DOHH2 (cell line): ENCODE results near the gene METTL14.

ENCODE experiments used
- H3F3A ChIP-seq: fragments of 200-600 bp; sonication (generic), shearing (Covaris generic); 2 replicates; pipeline ENCODE4 v1.6.0; 2016; ENCODE audit warnings: antibody characterized with exemption, mild to moderate bottlenecking; ENCODE audit not compliant: control insufficient read depth, insufficient read depth
- H3K27ac ChIP-seq: fragments of 200-600 bp; sonication (generic); 2 replicates; pipeline ENCODE4 v1.5.1; 2014; ENCODE audit warnings: low read depth, mild to moderate bottlenecking, low read length, moderate library complexity
- H3K27me3 ChIP-seq: fragments of 200-600 bp; sonication (generic); 2 replicates; pipeline ENCODE4 v1.6.1; 2014; ENCODE audit warnings: mild to moderate bottlenecking, low read length, mixed read lengths; ENCODE audit not compliant: control insufficient read depth
- H3K36me3 ChIP-seq: fragments of 200-600 bp; sonication (generic); 2 replicates; pipeline ENCODE4 v1.6.1; 2014; ENCODE audit warnings: mild to moderate bottlenecking, low read length, moderate library complexity, mixed read lengths; ENCODE audit not compliant: control insufficient read depth
- H3K4me1 ChIP-seq: fragments of 200-600 bp; sonication (generic); 2 replicates; pipeline ENCODE4 v1.6.1; 2014; ENCODE audit warnings: mild to moderate bottlenecking, low read length, mixed read lengths; ENCODE audit not compliant: control insufficient read depth
- H3K4me2 ChIP-seq: fragments of 200-600 bp; sonication (generic); 2 replicates; pipeline ENCODE4 v1.6.0; 2014; ENCODE audit warnings: mild to moderate bottlenecking, low read length, moderate library complexity
- H3K4me3 ChIP-seq: fragments of 200-600 bp; sonication (generic); 2 replicates; pipeline ENCODE4 v1.5.1; 2014; ENCODE audit warnings: mild to moderate bottlenecking, low read length, mixed read lengths
- H3K79me2 ChIP-seq: fragments of 200-600 bp; sonication (generic); 2 replicates; pipeline ENCODE4 v1.6.1; 2014; ENCODE audit warnings: mild to moderate bottlenecking, low read length, mixed read lengths; ENCODE audit not compliant: control insufficient read depth
- H3K9me2 ChIP-seq: fragments of 200-600 bp; sonication (generic); replicated peaks from 2 replicates; pipeline ENCODE4 v1.6.1; 2014; ENCODE audit warnings: mild to moderate bottlenecking, low read length, mixed read lengths; ENCODE audit not compliant: control insufficient read depth
- H3K9me3 ChIP-seq: fragments of 200-600 bp; sonication (generic); 2 replicates; pipeline ENCODE4 v1.6.1; 2014; ENCODE audit warnings: antibody characterized with exemption, low read length, mixed read lengths; ENCODE audit not compliant: control insufficient read depth, insufficient read depth
- H4K20me1 ChIP-seq: fragments of 200-600 bp; sonication (generic); 2 replicates; pipeline ENCODE4 v1.6.0; 2014; ENCODE audit warnings: low read depth, mild to moderate bottlenecking, antibody characterized with exemption, low read length, moderate library complexity; ENCODE audit not compliant: control insufficient read depth, insufficient read depth
- EZH2phosphoT487 ChIP-seq: fragments of 200-600 bp; sonication (generic); IDR thresholded peaks from 2 replicates; pipeline ENCODE4 v1.6.1; 2017; ENCODE audit warnings: borderline replicate concordance, mild to moderate bottlenecking, antibody characterized with exemption, low read length, moderate library complexity, mixed read lengths
- TF ChIP-seq, protein P1 (sequence below): fragments of 200-600 bp; sonication (generic); IDR thresholded peaks from one replicate; pipeline ENCODE4 v1.5.1; 2014; ENCODE audit warnings: antibody characterized with exemption, mild to moderate bottlenecking, low read depth, low read length; ENCODE audit not compliant: poor library complexity, severe bottlenecking

METTL14 gene

DNA sequence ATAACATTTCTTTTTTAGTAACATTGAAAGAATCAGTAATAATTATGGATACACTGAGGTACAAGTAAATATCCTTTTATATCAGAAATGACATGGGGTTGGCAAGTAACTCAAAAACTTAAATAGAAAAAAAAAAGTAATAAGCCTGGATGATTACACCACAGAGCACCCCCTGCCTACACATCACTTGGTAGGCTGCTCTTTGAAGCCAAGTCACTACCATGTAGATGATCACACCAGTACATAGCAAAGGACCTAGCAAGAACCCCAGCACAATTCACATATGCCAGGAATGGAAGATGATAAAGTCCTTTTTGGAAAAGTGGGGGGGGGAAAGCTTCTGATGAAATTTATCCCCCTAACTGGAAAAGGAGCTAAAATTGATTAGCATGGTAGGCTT lies 56.9 kb downstream of the METTL14 start:
- Histone ChIP-seq H3K9me3 (no peaks in the 10 kb centered on the region), H3F3A (no peaks in the 10 kb centered on the region; the same call in 1 of the 2 replicates), H3K27me3 (no peaks in the 10 kb centered on the region), H3K4me2 (no peak overlapping the region), H3K9me2 (no peaks in the 10 kb centered on the region), H3K36me3 (peaks cover 34% of the 10 kb centered on the region), H4K20me1 (no peaks in the 10 kb centered on the region), H3K4me3 (no peak overlapping the region), H3K4me1 (peaks cover 5% of the 10 kb centered on the region; the same call in 1 of the 2 replicates), H3K27ac (no peak overlapping the region), H3K79me2 (no peaks in the 10 kb centered on the region)
- TF ChIP-seq, protein P1, sequence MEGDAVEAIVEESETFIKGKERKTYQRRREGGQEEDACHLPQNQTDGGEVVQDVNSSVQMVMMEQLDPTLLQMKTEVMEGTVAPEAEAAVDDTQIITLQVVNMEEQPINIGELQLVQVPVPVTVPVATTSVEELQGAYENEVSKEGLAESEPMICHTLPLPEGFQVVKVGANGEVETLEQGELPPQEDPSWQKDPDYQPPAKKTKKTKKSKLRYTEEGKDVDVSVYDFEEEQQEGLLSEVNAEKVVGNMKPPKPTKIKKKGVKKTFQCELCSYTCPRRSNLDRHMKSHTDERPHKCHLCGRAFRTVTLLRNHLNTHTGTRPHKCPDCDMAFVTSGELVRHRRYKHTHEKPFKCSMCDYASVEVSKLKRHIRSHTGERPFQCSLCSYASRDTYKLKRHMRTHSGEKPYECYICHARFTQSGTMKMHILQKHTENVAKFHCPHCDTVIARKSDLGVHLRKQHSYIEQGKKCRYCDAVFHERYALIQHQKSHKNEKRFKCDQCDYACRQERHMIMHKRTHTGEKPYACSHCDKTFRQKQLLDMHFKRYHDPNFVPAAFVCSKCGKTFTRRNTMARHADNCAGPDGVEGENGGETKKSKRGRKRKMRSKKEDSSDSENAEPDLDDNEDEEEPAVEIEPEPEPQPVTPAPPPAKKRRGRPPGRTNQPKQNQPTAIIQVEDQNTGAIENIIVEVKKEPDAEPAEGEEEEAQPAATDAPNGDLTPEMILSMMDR, result no peak
- no peak for TF ChIP-seq EZH2phosphoT487

DNA sequence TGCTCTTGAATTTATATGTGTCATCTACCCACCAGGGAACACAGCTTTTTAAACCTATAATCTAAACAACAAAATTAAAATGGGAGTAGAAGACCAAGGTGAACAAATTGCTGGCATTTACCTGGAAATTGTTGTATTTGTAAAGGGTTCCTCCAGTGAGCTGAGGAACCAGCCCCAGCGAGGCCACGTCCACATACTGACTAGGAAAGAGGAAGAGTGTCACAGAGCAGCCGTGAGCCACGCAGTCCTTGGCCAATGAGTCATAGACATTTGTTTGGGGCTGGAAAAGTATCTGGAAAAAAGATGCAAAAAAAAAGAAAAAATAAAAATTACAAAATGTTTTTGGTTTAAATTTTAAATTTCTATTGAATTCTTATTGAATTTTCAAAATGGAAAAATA lies 58.7 kb downstream of the METTL14 start:
- no peaks in the 10 kb centered on the region for H3K27me3 ChIP-seq
- peaks cover 22% of the 10 kb centered on the region for H3K36me3 ChIP-seq
- H4K20me1 ChIP-seq, result no peaks in the 10 kb centered on the region
- H3F3A ChIP-seq, result no peaks in the 10 kb centered on the region; the same call in 1 of the 2 replicates
- H3K79me2 ChIP-seq, result no peaks in the 10 kb centered on the region
- no peaks in the 10 kb centered on the region for H3K9me2 ChIP-seq
- H3K9me3 ChIP-seq, result no peaks in the 10 kb centered on the region
- TF ChIP-seq, protein P1, result no peak
- TF ChIP-seq EZH2phosphoT487, result no peak
- peaks cover 5% of the 10 kb centered on the region; the same call in 1 of the 2 replicates for H3K4me1 ChIP-seq
- H3K4me2 ChIP-seq, result no peak overlapping the region
- no peak overlapping the region for H3K4me3 ChIP-seq
- H3K27ac ChIP-seq, result no peak overlapping the region

DNA sequence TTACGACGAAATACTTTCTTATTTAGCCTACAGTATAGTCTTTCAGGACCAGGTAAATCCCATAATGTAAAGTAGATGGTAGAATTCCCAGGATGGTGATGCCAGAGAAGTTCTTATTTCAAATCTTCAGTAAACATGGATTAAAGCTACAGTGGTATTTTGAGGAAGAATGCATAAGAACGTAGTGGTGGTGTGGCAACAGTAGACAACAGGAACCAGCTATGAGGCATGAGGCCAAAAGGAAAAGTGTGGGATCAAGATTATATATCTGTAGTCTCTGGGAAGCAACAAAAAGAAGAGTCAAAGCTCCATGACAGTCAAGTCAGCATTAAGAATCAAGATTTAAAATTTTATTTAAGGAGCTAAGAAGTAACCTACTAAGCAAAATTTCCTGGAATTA lies 60.2 kb downstream of the METTL14 start:
- Histone ChIP-seq H3K79me2 (no peaks in the 10 kb centered on the region), H3K9me2 (no peaks in the 10 kb centered on the region), H4K20me1 (no peaks in the 10 kb centered on the region), H3K36me3 (peaks cover 14% of the 10 kb centered on the region), H3K27me3 (no peaks in the 10 kb centered on the region), H3K4me1 (peaks cover 5% of the 10 kb centered on the region; the same call in 1 of the 2 replicates), H3K27ac (no peak overlapping the region), H3K4me3 (no peak overlapping the region), H3K9me3 (no peaks in the 10 kb centered on the region), H3K4me2 (no peak overlapping the region), H3F3A (no peaks in the 10 kb centered on the region; the same call in 1 of the 2 replicates)
- no peak for TF ChIP-seq EZH2phosphoT487
- TF ChIP-seq, protein P1, result no peak
